H7 (cell line): ENCODE results near the gene EP400. TPM values are rescaled to one million over a fixed set of nuclear protein-coding genes. Genes with fewer than 3 reads are reported as not detected.

Source experiments
- DNase-seq: peaks from one replicate; pipeline ENCODE4 v3.0.0; 2012
- H3K27me3 ChIP-seq: 2 replicates; pipeline ENCODE4 v1.6.0; 2011; ENCODE audit warnings: mild to moderate bottlenecking, low read length; ENCODE audit not compliant: control insufficient read depth, insufficient read depth
- H3K36me3 ChIP-seq: replicated peaks from 2 replicates; pipeline ENCODE4 v1.5.1; 2011; ENCODE audit warnings: low read length; ENCODE audit not compliant: control insufficient read depth, insufficient read depth
- H3K4me3 ChIP-seq: 2 replicates; pipeline ENCODE4 v1.5.1; 2011; ENCODE audit warnings: low read depth, mild to moderate bottlenecking, control low read depth, low read length, moderate library complexity; ENCODE audit not compliant: insufficient read depth
- total RNA-seq: library from RNA; depleted of rRNA; stranded (reverse); fragments of >200 nt; shearing (Covaris generic); gene quantifications from 2 replicates; pipeline ENCODE4 v1.2.3, GENCODE V29; 2014

Gene EP400
- total RNA-seq, 1 experiment from 2014 or later = 7.4 TPM

GRCh38 chr12:131909752-131910219 is 40.0 kb upstream of the EP400 start:
- no peak for DNase-seq
- Histone ChIP-seq H3K27me3 (no peaks in the 10 kb centered on the region), H3K36me3 (peaks cover 17% of the 10 kb centered on the region), H3K4me3 (no peak overlapping the region)

- peak; percentile 48 for DNase-seq
- Histone ChIP-seq H3K36me3 (peaks cover 21% of the 10 kb centered on the region), H3K27me3 (no peaks in the 10 kb centered on the region), H3K4me3 (no peak overlapping the region)
Measured at GRCh38 chr12:131910302-131911027, 39.3 kb upstream of the EP400 start.

DNA sequence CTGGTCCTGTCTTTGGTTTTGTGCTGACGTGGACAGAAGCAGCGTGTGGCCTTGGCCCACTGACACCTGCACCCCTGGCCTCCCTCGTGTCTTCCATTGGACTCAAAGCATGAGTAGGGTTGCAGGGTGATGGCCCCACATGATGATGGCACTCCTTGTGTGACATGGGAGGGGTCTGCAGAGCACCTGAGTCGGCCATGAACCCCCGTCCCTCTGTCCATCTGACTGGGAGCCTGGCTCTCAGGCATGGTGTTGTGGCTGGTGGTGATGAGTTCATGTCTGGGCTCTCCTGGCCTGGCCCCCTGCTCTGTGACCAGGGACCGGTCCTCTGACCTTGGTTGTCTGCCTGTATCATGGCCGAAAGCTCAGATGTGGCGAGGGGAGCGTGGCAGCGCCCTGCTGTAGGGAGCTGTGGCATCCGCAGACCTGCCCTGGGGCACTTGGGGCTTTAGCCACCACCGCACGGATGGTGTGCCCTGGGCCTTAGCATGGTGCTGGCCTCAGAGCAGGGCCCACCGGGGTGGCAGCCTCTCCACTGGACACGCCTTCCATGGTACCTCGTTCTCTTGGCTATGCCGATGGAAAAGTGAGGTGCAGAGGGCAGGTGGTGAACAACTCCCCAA is 38.6 kb upstream of the EP400 start:
- Histone ChIP-seq H3K4me3 (no peak overlapping the region), H3K27me3 (no peaks in the 10 kb centered on the region), H3K36me3 (peaks cover 23% of the 10 kb centered on the region)
- no peak for DNase-seq

GRCh38 chr12:131911851-131912477 is 37.8 kb upstream of the EP400 start:
- Histone ChIP-seq H3K27me3 (no peaks in the 10 kb centered on the region), H3K4me3 (no peak overlapping the region), H3K36me3 (peaks cover 23% of the 10 kb centered on the region)
- no peak for DNase-seq

- Histone ChIP-seq H3K36me3 (peaks cover 23% of the 10 kb centered on the region), H3K4me3 (no peak overlapping the region), H3K27me3 (no peaks in the 10 kb centered on the region)
- DNase-seq = peak; percentile 89
Measured at GRCh38 chr12:131912518-131913274, 37.0 kb upstream of the EP400 start.

GRCh38 chr12:131913666-131914065 is 36.1 kb upstream of the EP400 start:
- Histone ChIP-seq H3K27me3 (no peaks in the 10 kb centered on the region), H3K36me3 (peaks cover 23% of the 10 kb centered on the region), H3K4me3 (no peak overlapping the region)
- DNase-seq = no peak

DNA sequence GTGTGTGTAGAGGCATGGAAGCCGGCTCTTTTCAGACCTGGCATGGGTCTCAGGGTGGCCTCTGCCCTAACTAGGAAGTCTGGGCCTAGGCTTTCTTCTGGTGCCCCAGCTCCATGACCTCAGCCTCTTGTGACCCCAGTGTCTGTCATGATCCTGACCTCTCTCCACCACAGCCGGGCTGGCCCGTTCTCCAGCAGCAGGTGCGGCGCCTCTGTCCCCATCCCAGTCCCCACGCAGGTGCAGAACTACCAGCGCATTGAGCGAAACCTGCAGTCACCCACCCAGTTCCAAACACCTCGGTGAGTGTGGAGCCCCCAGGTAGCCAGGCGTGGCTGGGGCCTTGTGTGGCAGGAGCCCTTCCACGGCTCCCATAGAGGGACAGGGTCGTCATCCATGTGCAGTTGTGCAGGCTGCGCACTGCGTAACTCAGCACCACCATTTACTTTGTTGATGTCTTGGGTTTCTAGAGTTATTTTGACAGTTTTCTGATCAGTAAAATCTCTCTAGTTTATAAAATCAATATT is 35.5 kb upstream of the EP400 start:
- peaks cover 23% of the 10 kb centered on the region for H3K36me3 ChIP-seq
- no peaks in the 10 kb centered on the region for H3K27me3 ChIP-seq
- no peak for DNase-seq
- no peak overlapping the region for H3K4me3 ChIP-seq

DNA sequence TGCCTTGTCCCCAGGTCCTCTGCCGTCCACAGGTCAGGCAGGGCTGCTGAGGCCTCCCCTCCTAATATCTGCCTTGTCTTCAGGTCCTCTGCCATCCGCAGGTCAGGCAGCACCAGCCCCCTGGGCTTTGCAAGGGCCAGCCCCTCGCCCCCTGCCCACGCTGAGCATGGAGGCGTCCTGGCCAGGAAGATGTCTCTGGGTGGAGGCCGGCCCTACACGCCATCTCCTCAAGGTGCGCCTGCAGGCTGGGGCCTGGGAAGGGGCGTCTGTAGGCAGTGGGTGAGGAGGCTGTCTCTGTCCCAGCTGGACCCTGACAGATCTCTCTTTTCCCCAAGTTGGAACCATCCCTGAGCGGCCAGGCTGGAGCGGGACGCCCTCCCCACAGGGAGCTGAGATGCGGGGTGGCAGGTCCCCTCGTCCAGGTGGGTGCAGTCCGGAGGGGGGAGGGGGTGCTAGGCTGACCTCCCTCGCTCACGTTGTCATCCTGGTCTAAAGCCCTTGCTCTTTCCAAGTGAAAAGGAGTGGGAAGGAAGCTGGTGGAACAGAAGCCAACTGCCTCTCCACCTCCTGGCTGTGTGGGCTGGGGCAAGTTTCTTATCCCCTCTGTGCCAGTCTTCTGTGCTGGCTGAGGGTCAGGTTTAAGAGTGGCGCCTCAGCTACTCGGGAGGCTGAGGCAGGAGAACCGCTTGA is 34.6 kb upstream of the EP400 start:
- Histone ChIP-seq H3K4me3 (no peak overlapping the region), H3K36me3 (peaks cover 27% of the 10 kb centered on the region), H3K27me3 (no peaks in the 10 kb centered on the region)
- no peak for DNase-seq

- DNase-seq = peak; percentile 88
- Histone ChIP-seq H3K4me3 (no peak overlapping the region), H3K27me3 (no peaks in the 10 kb centered on the region), H3K36me3 (peaks cover 25% of the 10 kb centered on the region)
Measured at GRCh38 chr12:131915823-131916222, 33.9 kb upstream of the EP400 start.

DNA sequence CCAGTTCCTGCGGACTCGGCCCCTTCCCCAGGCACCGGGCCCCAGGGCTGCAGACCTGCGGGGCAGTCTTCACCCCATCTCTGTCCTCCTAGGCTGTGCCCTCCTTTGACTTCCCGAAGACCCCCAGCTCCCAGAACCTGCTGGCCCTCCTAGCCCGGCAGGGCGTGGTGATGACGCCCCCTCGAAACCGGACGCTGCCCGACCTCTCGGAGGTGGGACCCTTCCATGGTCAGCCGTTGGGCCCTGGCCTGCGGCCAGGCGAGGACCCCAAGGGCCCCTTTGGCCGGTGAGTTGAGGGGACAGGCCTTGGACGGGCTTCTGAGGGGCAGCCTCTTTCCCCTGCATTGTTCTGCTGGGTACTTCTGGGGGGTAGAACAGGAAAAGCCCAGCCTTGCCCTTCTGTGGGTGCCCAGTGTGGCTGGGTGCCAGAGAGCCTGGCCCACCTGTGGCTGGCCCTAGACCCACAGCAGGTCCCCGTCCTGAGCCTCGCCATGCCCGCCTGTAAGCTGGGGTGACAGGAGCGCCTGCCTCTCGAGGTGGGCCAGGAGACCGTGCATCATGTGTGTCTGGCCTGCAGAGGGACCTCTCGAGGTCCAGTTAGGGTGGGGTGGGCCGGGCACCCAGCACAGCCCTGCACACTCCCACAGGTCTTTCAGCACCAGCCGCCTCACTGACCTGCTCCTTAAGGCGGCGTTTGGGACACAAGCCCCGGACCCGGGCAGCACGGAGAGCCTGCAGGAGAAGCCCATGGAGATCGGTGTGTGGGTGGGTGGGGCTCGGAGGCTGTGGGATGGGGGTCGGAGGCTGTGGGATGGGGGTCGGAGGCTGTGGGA is 33.2 kb upstream of the EP400 start:
- DNase-seq = peak; percentile 85
- Histone ChIP-seq H3K36me3 (peaks cover 22% of the 10 kb centered on the region), H3K27me3 (no peaks in the 10 kb centered on the region), H3K4me3 (no peak overlapping the region)

DNA sequence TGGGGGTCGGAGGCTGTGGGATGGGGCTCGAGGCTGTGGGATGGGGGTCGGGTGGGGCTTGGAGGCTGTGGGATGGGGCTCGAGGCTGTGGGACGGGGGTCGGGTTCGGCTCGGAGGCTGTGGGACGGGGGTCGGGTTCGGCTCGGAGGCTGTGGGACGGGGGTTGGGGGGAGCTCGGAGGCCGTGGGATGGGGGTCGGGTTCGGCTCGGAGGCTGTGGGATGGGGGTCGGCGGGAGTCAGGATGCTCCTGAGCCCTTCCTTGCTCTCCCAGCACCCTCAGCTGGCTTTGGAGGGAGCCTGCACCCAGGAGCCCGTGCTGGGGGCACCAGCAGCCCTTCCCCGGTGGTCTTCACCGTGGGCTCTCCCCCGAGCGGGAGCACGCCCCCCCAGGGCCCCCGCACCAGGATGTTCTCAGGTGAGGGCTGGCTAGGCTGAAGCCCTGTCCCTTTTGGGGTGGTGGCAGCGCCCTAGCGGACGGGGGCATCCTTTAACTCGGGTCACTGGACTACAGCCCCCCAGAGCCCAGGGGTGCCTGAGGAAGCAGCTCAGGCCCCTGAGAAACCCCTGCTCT is 32.5 kb upstream of the EP400 start:
- Histone ChIP-seq H3K27me3 (no peaks in the 10 kb centered on the region), H3K4me3 (no peak overlapping the region), H3K36me3 (peaks cover 19% of the 10 kb centered on the region)
- no peak for DNase-seq

- DNase-seq = peak; percentile 80
- H3K4me3 ChIP-seq = no peak overlapping the region
- no peaks in the 10 kb centered on the region for H3K27me3 ChIP-seq
- H3K36me3 ChIP-seq = peaks cover 19% of the 10 kb centered on the region
Measured at GRCh38 chr12:131917711-131918306, 31.9 kb upstream of the EP400 start.
